HCT116 (cell line): ENCODE data around the gene RAD18. TPM values are rescaled to one million over a fixed set of nuclear protein-coding genes. Genes with fewer than 3 reads are reported as not detected.

ENCODE experiments used
- ATAC-seq: fragments of 200-7000 bp; cut with Tn5 transposase; 2 replicates; pipeline ENCODE4 v1.9.1; 2020; ENCODE audit warnings: mild to moderate bottlenecking, moderate library complexity
- BruUV-seq: library from RNA; stranded (reverse); fragments of 400-500 nt; replicated peaks from 2 replicates; lab custom pipeline; 2021; lab: Mats Ljungman, UMichigan
- CTCF ChIA-PET: fragments of 300-600 bp; sonication (Branson Sonifier 250); formaldehyde crosslinking; loops from one replicate; lab custom pipeline; 2021; ENCODE audit warnings: antibody characterized with exemption; lab: Charles Lee
- POLR2A ChIA-PET: fragments of 300-600, 350-600 bp; sonication (Branson Sonifier 250); formaldehyde crosslinking; loops from one replicate; lab custom pipeline; 2021; ENCODE audit warnings: antibody characterized with exemption; lab: Charles Lee
- RAD21 ChIA-PET, 2 experiments: fragments of 300-600 bp; sonication (Branson Sonifier 250); formaldehyde crosslinking; loops; one replicate each; lab custom pipeline; 2023; ENCODE audit warnings: low total read pairs in 2 of 2; ENCODE audit not compliant: uncharacterized antibody in 2 of 2, unreplicated experiment in 2 of 2, low non-redundant PET in 1 of 2; lab: Charles Lee
- DNase-seq: peaks from one replicate; pipeline ENCODE4 v3.0.0-alpha.2; 2010; ENCODE audit warnings: low read depth, low spot score
- H2AFZ ChIP-seq: fragments of 200-600 bp; shearing (Covaris generic), sonication (generic); 2 replicates; pipeline ENCODE4 v1.6.1; 2017; ENCODE audit warnings: low read depth, mixed run types, mixed read lengths, antibody characterized with exemption, low read length; ENCODE audit not compliant: poor library complexity, severe bottlenecking
- H3K27ac ChIP-seq: 2 replicates; pipeline ENCODE4 v1.5.1; 2012; ENCODE audit warnings: low read depth, low read length
- H3K27me3 ChIP-seq: fragments of 200-600 bp; sonication (generic); 2 replicates; pipeline ENCODE4 v1.6.1; 2016; ENCODE audit warnings: mixed run types, low read length, mixed read lengths; ENCODE audit not compliant: insufficient read depth
- H3K36me3 ChIP-seq, 2 experiments: fragments of 200-500 bp in 1 of 2; fragments of 200-600 bp in 1 of 2; sonication (Bioruptor generic) in 1 of 2; sonication (generic) in 1 of 2; 2 replicates each; pipeline versions ENCODE4 v1.5.1 to v1.6.1; 2014 to 2016; ENCODE audit warnings: low read length in 2 of 2, inconsistent platforms in 1 of 2, mixed read lengths in 1 of 2, mixed run types in 1 of 2; ENCODE audit not compliant: insufficient read depth in 2 of 2, control insufficient read depth in 1 of 2
- H3K4me1 ChIP-seq, 2 experiments: fragments of 200-600 bp in 1 of 2; sonication (generic) in 1 of 2; 2 replicates each; pipeline versions ENCODE4 v1.5.1 to v1.6.1; 2012 to 2017; ENCODE audit warnings: low read length in 2 of 2, inconsistent platforms in 1 of 2, mild to moderate bottlenecking in 1 of 2, mixed read lengths in 1 of 2, mixed run types in 1 of 2, moderate library complexity in 1 of 2; ENCODE audit not compliant: insufficient read depth in 2 of 2, control insufficient read depth in 1 of 2
- H3K4me2 ChIP-seq: fragments of 200-600 bp; sonication (generic); 2 replicates; pipeline ENCODE4 v1.6.1; 2017; ENCODE audit warnings: mixed run types, low read length, mixed read lengths
- H3K4me3 ChIP-seq, 2 experiments: fragments of 200-600 bp in 1 of 2; sonication (generic) in 1 of 2; replicated peaks in 1 of 2; 2 replicates each; pipeline ENCODE4 v1.5.1; 2011 to 2016; ENCODE audit warnings: low read length in 2 of 2, control low read depth in 1 of 2, low read depth in 1 of 2, mild to moderate bottlenecking in 1 of 2, mixed read lengths in 1 of 2, mixed run types in 1 of 2
- H3K79me2 ChIP-seq: fragments of 200-600 bp; sonication (generic); 2 replicates; pipeline ENCODE4 v1.6.1; 2017; ENCODE audit warnings: mild to moderate bottlenecking, mixed run types, low read length, moderate library complexity, mixed read lengths; ENCODE audit not compliant: insufficient read depth
- H3K9ac ChIP-seq: fragments of 200-600 bp; sonication (generic); 2 replicates; pipeline ENCODE4 v1.6.1; 2016; ENCODE audit warnings: low read length, mixed read lengths
- H3K9me2 ChIP-seq: fragments of 200-600 bp; sonication (generic), shearing (Covaris generic); 2 replicates; pipeline ENCODE4 v1.6.1; 2017; ENCODE audit warnings: mixed run types, mild to moderate bottlenecking, moderate library complexity; ENCODE audit not compliant: insufficient read depth
- H3K9me3 ChIP-seq, 2 experiments: fragments of 200-500 bp in 1 of 2; fragments of 200-600 bp in 1 of 2; sonication (Bioruptor generic) in 1 of 2; sonication (generic) in 1 of 2; 2 replicates each; pipeline ENCODE4 v1.6.1; 2014 to 2017; ENCODE audit warnings: low read length in 2 of 2, mixed read lengths in 2 of 2, inconsistent platforms in 1 of 2, low read depth in 1 of 2, mild to moderate bottlenecking in 1 of 2, mixed run types in 1 of 2, moderate library complexity in 1 of 2; ENCODE audit not compliant: control insufficient read depth in 1 of 2, insufficient read depth in 1 of 2
- H4K20me1 ChIP-seq: fragments of 200-600 bp; sonication (generic), shearing (Covaris generic); 2 replicates; pipeline ENCODE4 v1.6.1; 2017; ENCODE audit warnings: mixed run types, mild to moderate bottlenecking, moderate library complexity; ENCODE audit not compliant: insufficient read depth
- CEBPB ChIP-seq: IDR thresholded peaks from 2 replicates; pipeline ENCODE4 v1.6.1; 2012; ENCODE audit warnings: low read depth
- CTCF ChIP-seq, 3 experiments: fragments of 200-600 bp in 1 of 3; sonication (generic) in 1 of 3; IDR thresholded peaks in 2 of 3; conservative IDR thresholded peaks in 1 of 3; 2 replicates each; pipeline ENCODE4 v1.5.1; 2012 to 2017; ENCODE audit warnings: low read depth in 2 of 3, low read length in 2 of 3, antibody characterized with exemption in 1 of 3, borderline replicate concordance in 1 of 3, control low read depth in 1 of 3, mild to moderate bottlenecking in 1 of 3, mixed read lengths in 1 of 3, mixed run types in 1 of 3, moderate library complexity in 1 of 3; ENCODE audit not compliant: insufficient read depth in 1 of 3
- FOSL1 ChIP-seq: IDR thresholded peaks from 2 replicates; pipeline ENCODE4 v1.6.1; 2012; ENCODE audit warnings: low read depth
- RAD21 ChIP-seq: IDR thresholded peaks from 2 replicates; pipeline ENCODE4 v1.6.1; 2012; ENCODE audit warnings: low read depth, mild to moderate bottlenecking
- intact Hi-C: fragments of 100-400 bp; cut with micrococcal nuclease; formaldehyde crosslinking; loops from 2 replicates; pipeline ENCODE4 v1.10.0; 2022
- total RNA-seq: library from RNA; stranded (reverse); gene quantifications from one replicate; pipeline ENCODE4 v1.2.1, GENCODE V29; 2021; ENCODE audit not compliant: unreplicated experiment

RAD18 gene
- total RNA-seq, 1 experiment from 2014 or later = 28.7 TPM

GRCh38 chr3:8938021-8938420 lies 25.3 kb downstream of the RAD18 start:
- peaks cover 12 to 24% of the 10 kb centered on the region in 2 experiments for H3K4me1 ChIP-seq
- H3K9ac ChIP-seq = no peak overlapping the region
- no peaks in the 10 kb centered on the region for H3K9me3 ChIP-seq
- no peaks in the 10 kb centered on the region for H3K9me2 ChIP-seq
- H4K20me1 ChIP-seq = no peaks in the 10 kb centered on the region
- BruUV-seq = no TSS peak
- peak overlapping the region; percentile 62 for H3K4me2 ChIP-seq
- intact Hi-C loops = loop anchor here (10.0 kb wide), 1 partner anchor 273 kb away; no protein-coding TSS in a partner anchor
- no peak overlapping the region for H3K27ac ChIP-seq
- ATAC-seq = peak; percentile 83
- TF ChIP-seq CTCF (IDR thresholded peaks at IDR 0.05 in 2 of 3, conservative IDR thresholded peaks at IDR 0.05 in 1 of 3; ENCODE audit: borderline replicate concordance in 1 of 3, insufficient read depth in 1 of 3, low read depth in 2 of 3, low read length in 2 of 3) (peak in 2 of 3 experiments; percentile 52 to 55; a peak in 4 of 6 replicates), RAD21 (peak; percentile 44; the same call in 1 of the 2 replicates), CEBPB (no peak), FOSL1 (no peak)
- H3K4me3 ChIP-seq = no peak overlapping the region
- H3K79me2 ChIP-seq = peaks cover 7% of the 10 kb centered on the region; the same call in 1 of the 2 replicates
- peak; percentile 23 for DNase-seq
- no peak overlapping the region for H2AFZ ChIP-seq
- no peaks in the 10 kb centered on the region for H3K27me3 ChIP-seq
- ChIA-PET CTCF (no interaction called here), RAD21 (no interaction called here), POLR2A (no interaction called here)
- H3K36me3 ChIP-seq = peaks cover 0 to 22% of the 10 kb centered on the region in 2 experiments; a peak in 1 of 4 replicates
